Measurements from ENCODE around the gene TUBB2B.
"Not testable (repeated sequence)": the region's sequence is repeated elsewhere in the genome, so short reads cannot be mapped to it uniquely, and the experiment has no call there.

The TUBB2B gene

DNA sequence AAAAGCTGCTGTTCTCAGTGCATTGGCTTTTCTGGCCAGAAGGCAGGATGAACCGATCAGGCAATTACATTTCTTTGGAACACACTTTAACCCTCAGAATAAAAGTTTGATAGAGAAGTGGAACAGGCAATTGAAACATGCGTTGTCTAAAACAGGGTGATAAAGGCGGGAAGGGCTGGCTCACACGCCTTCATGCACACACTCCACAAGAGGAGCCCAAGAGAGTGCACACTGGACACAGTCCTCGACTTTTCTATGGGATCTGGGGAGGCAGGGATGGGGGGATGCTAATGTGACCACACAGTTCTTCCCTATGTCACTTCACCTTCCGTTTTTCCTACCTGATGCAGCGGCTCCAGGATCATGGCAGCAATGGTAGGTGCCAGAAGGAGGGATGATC lies 39.2 kb downstream of the TUBB2B start:
- TF ChIP-seq, protein P1, sequence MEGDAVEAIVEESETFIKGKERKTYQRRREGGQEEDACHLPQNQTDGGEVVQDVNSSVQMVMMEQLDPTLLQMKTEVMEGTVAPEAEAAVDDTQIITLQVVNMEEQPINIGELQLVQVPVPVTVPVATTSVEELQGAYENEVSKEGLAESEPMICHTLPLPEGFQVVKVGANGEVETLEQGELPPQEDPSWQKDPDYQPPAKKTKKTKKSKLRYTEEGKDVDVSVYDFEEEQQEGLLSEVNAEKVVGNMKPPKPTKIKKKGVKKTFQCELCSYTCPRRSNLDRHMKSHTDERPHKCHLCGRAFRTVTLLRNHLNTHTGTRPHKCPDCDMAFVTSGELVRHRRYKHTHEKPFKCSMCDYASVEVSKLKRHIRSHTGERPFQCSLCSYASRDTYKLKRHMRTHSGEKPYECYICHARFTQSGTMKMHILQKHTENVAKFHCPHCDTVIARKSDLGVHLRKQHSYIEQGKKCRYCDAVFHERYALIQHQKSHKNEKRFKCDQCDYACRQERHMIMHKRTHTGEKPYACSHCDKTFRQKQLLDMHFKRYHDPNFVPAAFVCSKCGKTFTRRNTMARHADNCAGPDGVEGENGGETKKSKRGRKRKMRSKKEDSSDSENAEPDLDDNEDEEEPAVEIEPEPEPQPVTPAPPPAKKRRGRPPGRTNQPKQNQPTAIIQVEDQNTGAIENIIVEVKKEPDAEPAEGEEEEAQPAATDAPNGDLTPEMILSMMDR (IDR thresholded peaks at IDR 0.05; ENCODE audit: borderline replicate concordance, control extremely low read depth, extremely low read depth, insufficient read depth, missing control alignments): no peak
- no peak for DNase-seq (ENCODE audit: low spot score)
- in situ Hi-C loops (cut with MboI; ENCODE audit: low sequenced_read_pairs, unreplicated experiment): no loop called here

GRCh38 chr6:3186974-3187382 lies 40.5 kb downstream of the TUBB2B start:
- no peak for DNase-seq (ENCODE audit: low spot score)
- in situ Hi-C loops (cut with MboI; ENCODE audit: low sequenced_read_pairs, unreplicated experiment): no loop called here
- TF ChIP-seq, protein P1 (IDR thresholded peaks at IDR 0.05; ENCODE audit: borderline replicate concordance, control extremely low read depth, extremely low read depth, insufficient read depth, missing control alignments): no peak

DNA sequence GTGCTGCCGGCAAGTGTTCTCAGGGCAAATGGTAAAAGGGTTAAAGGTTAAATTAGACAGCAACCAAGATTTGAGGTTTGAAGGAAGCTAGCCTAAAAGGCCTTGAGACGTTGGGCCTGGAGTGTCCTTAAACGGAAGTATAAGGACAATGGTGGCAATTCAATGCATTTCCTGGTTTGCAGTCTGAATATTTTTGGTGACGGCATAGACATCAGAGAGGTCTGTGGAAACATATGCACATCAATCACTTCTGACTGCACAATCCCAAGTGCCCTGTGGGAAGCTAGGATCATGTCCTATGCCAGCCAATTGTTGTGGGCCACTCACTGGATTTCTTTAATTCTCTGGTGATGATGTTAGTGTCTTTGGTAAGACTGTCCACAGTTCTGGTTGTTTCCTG lies 44.4 kb downstream of the TUBB2B start:
- TF ChIP-seq, protein P1 (IDR thresholded peaks at IDR 0.05; ENCODE audit: borderline replicate concordance, control extremely low read depth, extremely low read depth, insufficient read depth, missing control alignments): no peak
- in situ Hi-C loops (cut with MboI; ENCODE audit: low sequenced_read_pairs, unreplicated experiment): no loop called here

GRCh38 chr6:3181105-3181504 lies 46.3 kb downstream of the TUBB2B start:
- in situ Hi-C loops (cut with MboI; ENCODE audit: low sequenced_read_pairs, unreplicated experiment): no loop called here
- TF ChIP-seq, protein P1 (IDR thresholded peaks at IDR 0.05; ENCODE audit: borderline replicate concordance, control extremely low read depth, extremely low read depth, insufficient read depth, missing control alignments): no peak
- DNase-seq (ENCODE audit: low spot score): no peak

More for the DNA sequence above, 44.4 kb downstream of the TUBB2B start:
- no peak for DNase-seq (ENCODE audit: low spot score)

- in situ Hi-C loops (cut with MboI; ENCODE audit: low sequenced_read_pairs, unreplicated experiment); DNase-seq (ENCODE audit: low spot score): not testable (repeated sequence)
These were observed 47.5 kb downstream of the TUBB2B start for GRCh38 chr6:3179945-3180344.

DNA sequence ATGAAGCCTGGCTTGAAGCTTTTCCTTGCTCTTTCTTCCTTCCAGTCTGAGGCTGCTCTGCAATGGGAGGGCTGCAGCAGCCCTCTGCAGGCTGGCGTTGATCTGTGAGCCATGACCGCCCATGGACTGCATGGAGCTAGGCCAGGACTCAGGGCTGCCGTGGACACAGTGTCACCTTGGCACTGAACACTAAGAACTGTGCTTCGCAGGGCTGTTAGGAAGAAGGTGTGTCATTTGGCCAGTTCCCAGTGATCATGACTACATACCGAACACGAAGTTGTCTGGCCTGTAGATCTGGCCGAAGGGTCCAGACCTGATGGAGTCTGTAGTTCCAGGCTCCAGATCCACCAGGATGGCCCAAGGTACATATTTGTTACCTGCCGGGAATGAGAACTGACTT lies 48.8 kb downstream of the TUBB2B start:
- in situ Hi-C loops (cut with MboI; ENCODE audit: low sequenced_read_pairs, unreplicated experiment): not testable (repeated sequence)

GRCh38 chr6:3176562-3177355 lies 50.7 kb downstream of the TUBB2B start:
- no peak for DNase-seq (ENCODE audit: low spot score)
- TF ChIP-seq, protein P1 (IDR thresholded peaks at IDR 0.05; ENCODE audit: borderline replicate concordance, control extremely low read depth, extremely low read depth, insufficient read depth, missing control alignments): no peak
- in situ Hi-C loops (cut with MboI; ENCODE audit: low sequenced_read_pairs, unreplicated experiment): no loop called here

More for the DNA sequence above, 48.8 kb downstream of the TUBB2B start:
- not testable (repeated sequence) for DNase-seq (ENCODE audit: low spot score)

Measured in GM13976 (cell line).